Activated gamma-delta T cell (primary cell): ENCODE data around the gene LYSMD3.

ENCODE experiments used
- DNase-seq: peaks from one replicate; lab custom pipeline; 2025; lab: John Stamatoyannopoulos, UW

Gene LYSMD3

GRCh38 chr5:90547072-90547536, 17.7 kb upstream of the LYSMD3 start:
- DNase-seq: no peak

- no peak for DNase-seq
Measured at GRCh38 chr5:90546216-90546837, 16.9 kb upstream of the LYSMD3 start.

GRCh38 chr5:90545511-90545910, 16.1 kb upstream of the LYSMD3 start:
- no peak for DNase-seq

DNA sequence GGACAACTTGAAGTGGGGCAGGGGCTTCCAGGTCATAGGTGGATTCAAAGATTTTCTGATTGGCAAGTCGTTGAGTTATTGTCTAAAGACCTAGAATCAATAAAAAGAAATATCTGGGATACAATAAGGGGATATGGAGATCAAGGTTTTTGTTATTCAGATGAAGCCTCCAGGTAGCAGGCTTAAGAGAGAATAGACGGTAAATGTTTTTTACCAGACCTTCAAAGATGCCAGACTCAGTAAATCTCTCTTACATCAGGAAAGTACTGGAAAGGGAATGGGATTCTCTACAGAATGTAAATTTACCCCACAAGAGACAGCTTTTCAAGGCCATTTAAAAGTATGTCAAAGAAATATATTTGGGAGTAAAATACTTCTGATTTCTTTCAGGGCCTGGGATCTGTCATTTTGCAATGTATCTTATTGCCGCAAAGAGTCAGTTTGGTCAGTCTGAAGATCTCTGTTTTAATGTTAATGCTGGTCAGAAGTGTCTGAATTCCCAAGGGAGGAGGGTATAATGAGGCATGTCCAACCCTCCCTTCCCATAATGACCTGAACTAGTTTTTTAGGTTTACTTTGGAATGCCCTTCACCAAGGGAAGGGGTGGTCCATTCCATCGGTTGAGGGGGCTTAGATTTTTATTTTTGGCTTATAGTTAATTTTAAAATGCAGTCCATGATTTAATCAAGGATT, 13.6 kb upstream of the LYSMD3 start:
- no peak for DNase-seq

GRCh38 chr5:90534922-90535321, 5.5 kb upstream of the LYSMD3 start:
- DNase-seq: no peak

DNA sequence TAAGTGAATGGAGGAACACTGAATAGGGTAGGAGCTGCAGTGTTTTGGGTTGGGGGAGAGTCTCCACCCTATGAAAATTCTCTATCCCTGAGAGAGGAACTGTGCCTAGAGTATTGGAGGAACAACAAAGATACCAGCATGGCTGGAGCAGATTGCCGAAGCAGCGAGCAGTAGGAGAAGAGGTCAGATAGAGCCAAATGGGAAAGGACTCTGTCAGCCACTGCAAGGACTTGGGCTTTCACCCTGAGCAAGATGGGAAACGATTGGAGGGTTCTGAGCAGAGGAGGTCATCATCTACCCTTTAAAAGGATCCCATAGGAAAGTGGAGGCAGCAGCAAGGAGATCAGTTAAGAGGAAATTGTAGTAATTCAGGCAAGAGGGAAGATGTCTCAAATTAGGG, 4.4 kb upstream of the LYSMD3 start:
- DNase-seq: no peak

GRCh38 chr5:90530736-90531487, 1.5 kb upstream of the LYSMD3 start:
- no peak for DNase-seq

DNA sequence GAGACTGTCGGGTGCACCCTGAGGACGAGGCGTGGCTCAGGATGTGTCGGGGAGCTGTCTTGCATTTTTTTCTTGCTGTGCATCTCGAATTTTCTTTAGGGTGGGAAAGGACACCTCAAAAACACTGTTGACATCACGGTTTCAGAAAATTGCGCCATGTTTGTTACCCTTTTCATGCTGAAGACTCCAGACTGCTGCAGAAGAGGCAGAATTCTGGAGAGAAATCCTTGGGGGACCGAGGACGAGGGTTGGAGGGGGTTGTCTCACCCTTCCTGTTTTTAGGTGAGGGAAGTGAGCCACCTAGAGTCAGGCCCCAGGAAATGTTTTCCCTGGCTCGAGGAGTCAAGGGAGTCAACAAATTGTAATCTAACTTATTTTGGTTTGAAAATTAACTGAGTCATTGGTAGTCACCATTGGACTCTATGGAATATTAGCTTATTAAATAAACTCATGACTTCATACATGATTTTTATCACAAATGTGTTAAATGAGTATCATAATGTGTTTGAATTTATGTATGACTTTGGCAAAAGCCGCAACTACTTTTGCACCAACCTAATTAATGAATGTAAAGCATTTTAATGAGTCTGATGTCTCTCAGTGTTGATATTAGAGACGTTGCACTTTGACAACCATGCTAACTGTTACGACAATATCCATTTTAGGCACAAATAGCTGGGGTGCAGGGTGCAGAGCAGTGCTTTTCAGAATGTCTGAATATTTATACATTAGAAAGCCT, 724 bp upstream of the LYSMD3 start:
- no peak for DNase-seq

DNA sequence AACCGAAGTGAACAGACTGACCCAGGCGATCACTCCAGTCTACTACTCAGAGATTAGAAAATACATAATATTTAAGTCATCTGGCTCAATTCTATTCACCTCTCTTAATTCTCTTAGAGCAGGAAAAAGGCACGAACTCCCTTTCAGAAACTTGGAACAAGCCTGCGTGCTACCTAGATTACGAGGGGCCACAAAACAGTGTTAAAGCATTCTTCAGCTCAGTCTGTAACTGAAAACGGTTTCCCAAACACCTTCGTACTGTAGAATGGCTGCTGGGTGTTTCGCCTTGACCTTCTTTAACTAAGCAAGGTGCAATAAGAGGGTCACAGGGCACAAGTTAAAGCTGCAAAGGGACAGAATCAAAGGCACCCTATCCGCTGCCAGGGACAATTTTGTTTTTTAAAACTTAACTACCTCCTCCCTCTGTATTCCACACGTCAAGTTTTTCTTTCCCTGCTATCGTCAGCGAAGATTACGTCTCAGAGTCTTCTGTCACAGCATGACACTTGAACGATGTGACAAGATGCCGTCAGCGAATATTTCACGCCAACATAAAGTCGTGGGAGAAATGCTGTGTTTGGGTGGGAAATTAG, 687 bp downstream of the LYSMD3 start:
- no peak for DNase-seq

- DNase-seq: no peak
Measured at GRCh38 chr5:90519081-90519480, 10.3 kb downstream of the LYSMD3 start.

DNA sequence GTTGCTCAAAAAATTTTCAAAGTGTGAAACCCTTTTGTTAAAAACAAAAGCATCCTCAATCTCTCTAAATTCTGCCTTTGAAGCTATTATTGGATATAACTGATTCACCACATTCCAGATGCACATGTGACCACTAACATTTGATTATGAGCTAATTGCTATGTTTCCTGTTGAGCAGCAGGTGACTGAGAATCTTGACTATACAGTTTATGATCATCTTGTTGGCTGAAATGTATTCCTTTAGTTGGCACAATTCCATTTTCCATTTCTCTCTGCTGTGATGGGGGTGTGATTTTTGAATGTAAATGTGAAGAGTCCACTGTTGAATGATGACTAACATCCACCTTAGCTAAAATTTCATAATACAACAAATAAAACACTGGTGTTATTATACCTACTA, 10.7 kb downstream of the LYSMD3 start:
- no peak for DNase-seq

DNA sequence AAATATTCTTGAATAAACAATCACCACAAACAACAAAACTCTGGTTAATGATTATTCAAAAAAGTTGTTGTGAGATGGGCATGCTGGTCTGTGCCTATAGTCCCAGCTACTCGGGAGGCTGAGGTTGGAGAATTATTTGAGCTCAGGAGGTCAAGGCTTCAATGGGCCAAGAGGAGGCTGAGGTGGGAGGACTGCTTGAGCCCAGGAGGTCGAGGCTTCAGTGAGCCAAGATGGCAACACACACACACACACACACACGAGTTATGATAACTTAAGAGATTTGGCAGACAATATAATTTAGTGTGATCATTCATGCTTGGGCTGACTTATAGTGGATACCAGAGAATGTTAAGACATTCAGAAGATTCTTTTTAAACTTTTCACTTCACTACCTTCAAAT, 14.9 kb downstream of the LYSMD3 start:
- no peak for DNase-seq

GRCh38 chr5:90510438-90510837, 18.9 kb downstream of the LYSMD3 start:
- no peak for DNase-seq

DNA sequence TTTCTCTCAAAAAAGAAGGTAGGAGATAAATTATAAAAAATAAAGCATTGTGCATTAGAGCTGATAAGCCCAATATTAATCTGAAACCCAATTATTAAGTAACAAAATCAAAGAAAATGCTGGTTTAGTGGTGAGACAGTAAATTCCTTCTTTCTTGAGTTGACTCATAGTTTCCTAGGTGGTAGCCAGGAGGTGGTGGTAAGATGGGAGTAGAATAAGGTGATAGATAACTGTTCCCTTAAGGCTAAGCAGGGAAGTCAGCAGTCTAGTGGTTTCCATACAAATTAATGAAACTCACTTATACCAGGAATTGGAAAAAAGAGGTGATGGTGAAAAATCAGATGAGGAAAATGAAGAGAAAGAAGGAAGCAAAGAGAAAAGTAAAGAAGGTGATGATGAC, 23.2 kb downstream of the LYSMD3 start:
- no peak for DNase-seq

DNA sequence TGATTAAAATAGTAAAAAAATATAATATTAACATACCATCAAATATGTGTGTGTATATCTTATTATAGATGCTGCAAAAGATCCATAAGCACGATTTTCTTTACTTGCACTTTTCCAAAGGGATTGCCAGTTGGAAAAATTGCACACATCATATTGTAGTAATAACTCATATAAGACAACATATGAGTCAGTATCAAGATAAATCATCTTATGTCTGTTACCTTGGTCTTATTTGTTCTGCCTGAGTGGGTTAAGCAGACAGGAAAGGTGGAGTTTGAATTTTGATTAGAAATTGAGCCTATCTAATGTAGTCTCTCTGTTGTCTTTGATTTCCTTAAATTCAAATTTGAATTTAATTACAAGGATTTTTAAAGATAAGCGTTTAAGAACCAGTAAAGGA, 24.6 kb downstream of the LYSMD3 start:
- no peak for DNase-seq

DNA sequence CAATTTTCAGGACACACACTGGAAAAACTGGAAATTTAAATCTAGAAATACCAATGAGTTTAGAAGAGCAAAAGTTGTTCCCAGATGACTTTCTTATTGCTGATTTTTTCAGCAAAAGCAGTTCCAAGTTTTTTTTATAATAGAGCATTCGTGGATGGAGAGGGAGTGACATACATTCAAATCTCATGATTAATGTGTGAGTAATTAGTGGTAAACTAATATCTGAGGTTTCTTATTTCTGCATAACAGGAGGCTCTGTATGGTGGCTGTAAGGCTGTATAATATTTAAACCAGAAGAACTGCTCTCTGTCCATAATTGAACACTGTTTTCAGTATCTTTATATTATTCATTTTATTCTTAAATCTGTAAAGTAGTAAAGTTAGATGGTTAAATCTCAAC, 25.8 kb downstream of the LYSMD3 start:
- no peak for DNase-seq

DNA sequence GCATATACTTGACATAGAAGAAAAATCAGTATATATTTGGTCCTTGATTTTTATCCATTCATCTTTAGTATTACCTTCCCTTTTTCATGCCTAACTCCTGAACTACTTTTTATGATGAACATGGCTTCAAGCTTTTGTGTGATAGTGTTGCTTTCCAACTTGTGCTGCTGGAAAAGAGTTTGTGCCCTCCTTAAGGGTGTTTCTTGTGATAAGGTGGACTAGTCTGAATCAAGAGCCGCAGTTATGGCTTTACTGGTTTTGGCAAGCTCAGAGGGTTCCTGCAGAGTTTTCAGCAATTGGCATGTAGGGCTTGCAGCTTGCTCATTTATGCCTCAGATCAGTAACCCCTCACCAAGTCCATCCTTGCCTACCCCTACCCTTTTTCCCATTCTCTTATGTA, 34.2 kb downstream of the LYSMD3 start:
- no peak for DNase-seq

DNA sequence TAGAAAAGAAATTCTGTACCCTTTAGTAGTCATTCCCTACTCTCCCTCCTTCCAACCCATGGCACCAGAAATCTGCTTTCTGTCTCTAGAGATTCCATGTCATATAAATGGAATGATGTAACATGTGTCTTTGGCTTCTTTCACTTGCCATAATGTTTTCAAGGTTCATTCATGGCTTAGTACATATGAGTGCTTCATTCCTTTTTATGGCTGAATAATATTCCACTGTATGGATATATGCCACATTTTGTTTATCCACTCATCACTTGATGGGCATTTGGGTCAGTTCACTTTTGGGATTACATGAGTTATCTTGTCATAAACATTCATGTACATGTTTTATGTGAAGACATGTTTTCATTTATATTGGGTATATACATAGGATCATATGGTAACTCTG, 35.3 kb downstream of the LYSMD3 start:
- no peak for DNase-seq

GRCh38 chr5:90488791-90489190, 40.6 kb downstream of the LYSMD3 start:
- no peak for DNase-seq

DNA sequence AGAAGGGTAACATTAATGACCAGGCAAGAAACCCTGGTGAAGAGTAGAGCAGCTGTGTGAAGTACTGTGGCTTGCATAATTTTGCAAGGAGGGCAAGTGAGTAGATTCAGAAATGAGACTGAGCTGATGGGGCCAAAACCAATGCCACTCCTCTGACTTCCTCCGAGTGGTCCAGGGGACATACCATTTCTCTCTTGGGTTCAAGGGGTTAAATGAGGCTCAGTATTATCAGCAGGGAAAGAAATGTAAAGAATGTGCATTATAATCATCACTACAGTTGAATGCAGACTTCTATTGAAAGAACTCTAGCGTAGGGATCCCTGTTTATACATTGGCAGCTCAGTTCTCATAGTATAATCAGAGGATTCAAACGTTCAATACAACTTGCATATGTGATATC, 44.8 kb downstream of the LYSMD3 start:
- no peak for DNase-seq

DNA sequence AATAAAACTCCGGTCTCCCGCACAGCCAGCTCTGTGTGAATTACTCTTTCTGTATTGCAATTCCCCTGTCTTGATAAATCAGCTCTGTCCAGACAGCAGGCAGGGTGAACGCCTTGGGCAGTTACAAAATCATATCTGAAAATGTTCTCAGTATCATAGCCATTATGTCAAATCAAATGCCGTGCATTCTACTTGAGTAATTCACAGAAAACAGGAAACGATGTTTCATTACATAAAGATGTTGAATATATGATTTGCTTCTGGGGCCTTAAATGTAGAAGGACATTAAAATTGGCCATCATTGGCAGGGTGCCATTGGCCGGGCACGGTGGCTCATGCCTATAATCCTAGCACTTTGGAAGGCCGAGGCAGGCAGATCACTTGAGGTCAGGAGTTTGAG, 46.2 kb downstream of the LYSMD3 start:
- DNase-seq: no peak

DNA sequence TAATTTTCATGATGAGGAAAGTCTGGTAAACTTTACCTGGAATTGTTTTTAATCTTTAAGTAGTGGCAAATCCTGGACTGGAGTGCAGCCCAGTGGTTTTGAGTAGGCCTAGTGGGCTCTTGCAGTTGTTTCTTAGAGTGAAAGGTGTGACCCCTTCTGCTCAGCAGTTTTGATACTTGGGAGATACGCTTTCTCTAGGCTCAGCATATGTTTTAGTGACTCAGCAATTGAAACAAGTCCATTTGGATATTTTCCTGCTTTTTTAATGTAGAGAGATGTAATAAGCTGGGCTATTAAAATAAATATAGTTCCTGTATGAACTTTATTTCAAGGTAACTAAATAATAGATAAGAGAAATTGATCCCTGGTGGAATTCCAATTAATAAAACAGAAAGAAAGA, 48.7 kb downstream of the LYSMD3 start:
- DNase-seq: no peak
